ENCODE results near the gene VAC14.
"Not testable (repeated sequence)": the region's sequence is repeated elsewhere in the genome, so short reads cannot be mapped to it uniquely, and the experiment has no call there.

The VAC14 gene

GRCh38 chr16:70677499-70678120, 123.3 kb downstream of the VAC14 start:
- Histone ChIP-seq H3K36me3 (peaks cover 68% of the 10 kb centered on the region), H3K4me1 (peaks cover 14% of the 10 kb centered on the region), H3K9me3 (no peaks in the 10 kb centered on the region), H3K4me3 (ENCODE audit: low read depth, low read length) (no peak overlapping the region), H3K27me3 (no peaks in the 10 kb centered on the region)
- no peak for DNase-seq
- TF ChIP-seq CTCF (IDR thresholded peaks at IDR 0.05; ENCODE audit: low read depth, low read length), result no peak

GRCh38 chr16:70676675-70677498, 124.1 kb downstream of the VAC14 start:
- Histone ChIP-seq H3K27me3 (no peaks in the 10 kb centered on the region), H3K36me3 (peaks cover 70% of the 10 kb centered on the region)

GRCh38 chr16:70675851-70676513, 125.0 kb downstream of the VAC14 start:
- DNase-seq, result no peak
- H3K9me3 ChIP-seq, result no peaks in the 10 kb centered on the region
- no peaks in the 10 kb centered on the region for H3K27me3 ChIP-seq
- H3K36me3 ChIP-seq, result peaks cover 72% of the 10 kb centered on the region
- no peak overlapping the region for H3K4me3 ChIP-seq (ENCODE audit: low read depth, low read length)
- peaks cover 6% of the 10 kb centered on the region for H3K4me1 ChIP-seq
- no peak for TF ChIP-seq CTCF (IDR thresholded peaks at IDR 0.05; ENCODE audit: low read depth, low read length)

More at GRCh38 chr16:70676675-70677498, 124.1 kb downstream of the VAC14 start:
- TF ChIP-seq CTCF (IDR thresholded peaks at IDR 0.05; ENCODE audit: low read depth, low read length), result no peak
- DNase-seq, result no peak
- Histone ChIP-seq H3K4me3 (ENCODE audit: low read depth, low read length) (no peak overlapping the region), H3K9me3 (no peaks in the 10 kb centered on the region), H3K4me1 (peaks cover 14% of the 10 kb centered on the region)

- DNase-seq, result no peak
- TF ChIP-seq CTCF (IDR thresholded peaks at IDR 0.05; ENCODE audit: low read depth, low read length), result no peak
- no peaks in the 10 kb centered on the region for H3K4me1 ChIP-seq
- no peaks in the 10 kb centered on the region for H3K27me3 ChIP-seq
- no peak overlapping the region for H3K4me3 ChIP-seq (ENCODE audit: low read depth, low read length)
- H3K9me3 ChIP-seq, result no peaks in the 10 kb centered on the region
- peaks cover 79% of the 10 kb centered on the region for H3K36me3 ChIP-seq
These were observed 126.5 kb downstream of the VAC14 start for GRCh38 chr16:70674221-70675014.

- H3K27me3 ChIP-seq; DNase-seq; H3K4me1 ChIP-seq; H3K4me3 ChIP-seq (ENCODE audit: low read depth, low read length); H3K9me3 ChIP-seq: not testable (repeated sequence)
- peaks cover 71% of the 10 kb centered on the region for H3K36me3 ChIP-seq
These were observed 130.0 kb downstream of the VAC14 start for GRCh38 chr16:70670938-70671337.

GRCh38 chr16:70670175-70670574, 130.8 kb downstream of the VAC14 start:
- no peaks in the 10 kb centered on the region for H3K4me1 ChIP-seq
- no peaks in the 10 kb centered on the region for H3K9me3 ChIP-seq
- no peaks in the 10 kb centered on the region for H3K27me3 ChIP-seq
- no peak for TF ChIP-seq CTCF (IDR thresholded peaks at IDR 0.05; ENCODE audit: low read depth, low read length)
- DNase-seq, result no peak
- peaks cover 75% of the 10 kb centered on the region for H3K36me3 ChIP-seq
- H3K4me3 ChIP-seq (ENCODE audit: low read depth, low read length), result no peak overlapping the region

Measured in BE2C (cell line).